Muscle layer of duodenum (tissue), 2 donors: Measurements from ENCODE around the gene EVX2.

Source experiments
- H3K27ac ChIP-seq: one replicate; pipeline ENCODE4 v1.7.0; 2013; ENCODE audit warnings: mild to moderate bottlenecking, low read length
- H3K27me3 ChIP-seq: one replicate; pipeline ENCODE4 v1.7.0; 2013; ENCODE audit warnings: low read depth, mild to moderate bottlenecking, control low read depth, low read length
- H3K36me3 ChIP-seq, 2 donors: one replicate each; pipeline ENCODE4 v1.7.0; 2013; ENCODE audit warnings: low read length in 2 of 2, control low read depth in 1 of 2, mild to moderate bottlenecking in 1 of 2; ENCODE audit not compliant: insufficient read depth in 2 of 2, control insufficient read depth in 1 of 2
- H3K4me1 ChIP-seq, 2 donors: one replicate each; pipeline ENCODE4 v1.7.0; 2013; ENCODE audit warnings: low read length in 2 of 2, mild to moderate bottlenecking in 2 of 2, control low read depth in 1 of 2, moderate library complexity in 1 of 2; ENCODE audit not compliant: insufficient read depth in 2 of 2, control insufficient read depth in 1 of 2
- H3K4me3 ChIP-seq, 2 donors: one replicate each; pipeline ENCODE4 v1.7.0; 2013; ENCODE audit warnings: low read length in 2 of 2, low read depth in 1 of 2, mild to moderate bottlenecking in 1 of 2
- H3K9me3 ChIP-seq, 2 donors: one replicate each; pipeline ENCODE4 v1.7.0; 2013; ENCODE audit warnings: low read length in 2 of 2, control low read depth in 1 of 2, mild to moderate bottlenecking in 1 of 2; ENCODE audit not compliant: control insufficient read depth in 1 of 2
- donor health status: healthy.

Gene EVX2

DNA sequence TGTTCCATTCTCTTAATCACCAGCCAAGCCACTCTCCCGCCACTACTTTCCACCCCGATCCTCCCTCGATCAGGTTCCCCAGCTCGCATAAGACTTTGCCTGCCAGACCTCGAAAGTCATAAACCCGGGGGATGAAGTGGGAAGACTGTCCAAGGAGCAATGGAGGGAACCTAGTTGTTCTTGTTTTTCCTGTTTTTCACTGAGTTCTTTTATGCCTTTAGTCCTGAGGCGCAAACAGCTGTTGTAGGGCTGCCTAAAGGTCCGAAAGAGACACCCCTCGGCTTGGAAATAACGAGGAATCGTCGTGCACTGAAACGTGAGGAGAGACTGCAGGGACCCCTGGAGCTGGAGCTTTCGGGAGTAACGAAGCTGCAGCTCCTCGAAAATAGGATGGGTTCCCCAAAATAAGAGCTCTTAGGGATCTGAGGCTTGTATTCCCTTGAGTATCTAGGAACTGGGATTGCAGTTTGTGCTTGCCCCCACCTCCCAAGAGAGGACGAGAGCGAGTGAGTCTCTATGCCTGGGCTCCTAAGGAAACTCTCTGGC is 14.1 kb upstream of the EVX2 start:
- peaks cover 0 to 8% of the 10 kb centered on the region in 2 donors for H3K9me3 ChIP-seq
- H3K27me3 ChIP-seq, result peaks cover 99% of the 10 kb centered on the region
- H3K4me3 ChIP-seq, result peak overlapping the region; percentile 45 to 54

DNA sequence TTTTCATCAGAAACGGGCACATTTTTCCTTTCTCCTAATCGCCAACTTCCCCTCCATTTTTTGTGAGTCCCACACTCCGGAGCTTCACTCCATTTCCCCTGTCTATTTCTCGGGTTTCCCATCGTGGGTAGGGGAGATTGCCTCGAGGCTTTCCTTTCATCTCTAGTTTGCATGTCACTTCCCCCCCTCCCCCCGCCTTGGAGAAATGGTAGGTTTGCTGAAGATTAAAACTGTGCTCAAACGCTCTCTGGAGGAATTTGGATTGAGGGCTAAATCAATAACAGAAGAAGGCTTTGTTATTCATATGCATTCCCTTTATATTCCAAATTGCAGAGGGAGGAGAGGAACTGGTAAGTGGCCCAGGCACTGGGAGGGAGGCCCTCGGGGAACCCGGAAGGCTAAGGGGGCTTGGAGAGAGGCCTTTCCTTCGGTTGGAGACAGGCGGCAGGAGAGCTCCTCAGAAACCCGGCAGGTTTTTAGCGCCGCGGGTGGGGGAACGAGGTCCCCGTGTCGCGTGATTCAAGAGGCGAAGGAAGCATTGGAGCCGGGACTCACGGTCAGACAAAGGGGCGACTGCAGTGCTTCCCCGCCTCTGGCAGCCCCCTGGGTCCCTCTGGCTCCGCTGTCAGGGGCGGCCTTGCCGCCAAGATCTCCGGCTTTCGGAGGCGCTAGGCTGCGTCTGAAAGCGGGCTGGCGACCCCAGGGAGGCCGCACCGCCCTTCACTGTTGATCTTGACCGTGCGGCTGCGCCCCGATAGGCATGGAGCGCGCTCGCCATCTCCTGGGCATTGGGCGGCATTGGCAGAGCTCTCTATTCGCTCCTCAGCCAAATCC is 13.4 kb upstream of the EVX2 start:
- H3K4me3 ChIP-seq, result peak overlapping the region; percentile 45 to 54
- H3K27ac ChIP-seq, result no peak overlapping the region
- H3K4me1 ChIP-seq, result peaks cover 11 to 43% of the 10 kb centered on the region in 2 donors
- H3K27me3 ChIP-seq, result peaks cover 93% of the 10 kb centered on the region
- H3K9me3 ChIP-seq, result peaks cover 0 to 8% of the 10 kb centered on the region in 2 donors
- H3K36me3 ChIP-seq, result no peaks in the 10 kb centered on the region

More for the DNA sequence above, 14.1 kb upstream of the EVX2 start:
- Histone ChIP-seq H3K36me3 (no peaks in the 10 kb centered on the region), H3K27ac (no peak overlapping the region), H3K4me1 (peaks cover 11 to 43% of the 10 kb centered on the region in 2 donors)

DNA sequence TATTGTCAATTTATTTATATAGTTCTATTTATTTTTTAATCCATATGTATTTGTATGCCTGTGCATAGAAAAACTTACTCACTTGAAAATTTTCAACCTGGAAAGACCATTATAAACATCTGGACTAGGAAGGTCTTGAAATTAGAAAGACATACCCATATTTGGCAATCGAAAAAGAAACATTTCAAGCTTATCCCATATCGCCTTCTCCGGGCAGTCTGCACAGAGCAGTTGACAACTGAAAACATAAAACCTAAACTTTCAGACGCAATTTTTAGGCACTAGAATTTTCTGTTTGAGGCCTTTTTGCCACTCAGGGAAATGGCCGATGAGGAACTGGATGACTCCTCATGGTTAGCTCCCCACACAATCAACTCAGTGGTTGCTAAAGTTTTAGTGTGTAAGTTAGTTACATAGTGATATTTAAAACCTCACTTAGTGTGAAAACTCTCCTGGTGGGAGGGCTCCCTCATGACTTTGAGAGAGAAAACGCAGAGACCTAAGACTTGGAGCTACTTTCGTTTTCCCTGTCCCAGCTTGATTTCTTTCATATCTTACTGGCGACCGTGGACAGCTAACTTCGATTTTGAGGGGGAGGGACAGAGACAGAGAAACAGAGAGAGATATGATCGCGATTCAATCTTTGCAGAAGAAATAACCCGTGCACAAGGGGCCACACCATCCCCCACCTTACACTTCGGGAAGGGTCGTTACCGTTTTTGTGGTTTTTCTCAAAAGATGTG is 12.7 kb upstream of the EVX2 start:
- H3K4me3 ChIP-seq, result peak overlapping the region; percentile 45 to 54
- no peaks in the 10 kb centered on the region for H3K36me3 ChIP-seq
- H3K27ac ChIP-seq, result no peak overlapping the region
- H3K27me3 ChIP-seq, result peaks cover 93% of the 10 kb centered on the region
- peaks cover 11 to 49% of the 10 kb centered on the region in 2 donors for H3K4me1 ChIP-seq
- H3K9me3 ChIP-seq, result peaks cover 0 to 8% of the 10 kb centered on the region in 2 donors

DNA sequence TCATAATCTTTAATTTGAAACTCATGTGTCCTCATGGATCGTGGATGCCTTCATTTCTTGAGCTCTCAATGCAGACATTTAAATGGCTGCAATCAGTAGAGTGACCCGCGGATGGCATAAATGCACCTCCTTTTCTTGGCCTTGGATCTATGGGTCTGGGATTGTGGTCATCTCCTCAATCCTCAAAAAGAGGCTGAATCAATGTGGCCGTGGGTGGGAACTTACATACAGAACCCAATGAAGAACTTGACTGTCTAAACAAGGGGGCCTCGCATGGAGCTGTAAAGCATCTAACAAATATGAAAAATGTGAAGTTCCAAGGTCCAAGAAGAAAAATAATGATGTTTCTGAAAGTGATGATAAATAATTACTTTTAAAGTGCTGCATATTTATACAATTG is 11.7 kb upstream of the EVX2 start:
- Histone ChIP-seq H3K9me3 (peaks cover 0 to 8% of the 10 kb centered on the region in 2 donors), H3K36me3 (no peaks in the 10 kb centered on the region), H3K27me3 (peaks cover 93% of the 10 kb centered on the region), H3K4me3 (no peak overlapping the region), H3K27ac (no peak overlapping the region), H3K4me1 (peaks cover 11 to 49% of the 10 kb centered on the region in 2 donors)

DNA sequence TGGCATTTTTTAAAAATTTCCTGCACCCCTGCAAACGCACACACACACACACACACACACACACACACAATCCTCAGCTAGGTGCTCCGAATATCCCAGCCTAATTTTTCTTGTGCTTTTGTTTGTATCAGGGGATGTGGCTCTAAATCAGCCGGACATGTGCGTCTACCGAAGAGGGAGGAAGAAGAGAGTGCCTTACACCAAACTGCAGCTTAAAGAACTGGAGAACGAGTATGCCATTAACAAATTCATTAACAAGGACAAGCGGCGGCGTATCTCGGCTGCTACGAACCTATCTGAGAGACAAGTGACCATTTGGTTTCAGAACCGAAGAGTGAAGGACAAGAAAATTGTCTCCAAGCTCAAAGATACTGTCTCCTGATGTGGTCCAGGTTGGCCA is 10.6 kb upstream of the EVX2 start:
- H3K4me1 ChIP-seq, result peaks cover 11 to 40% of the 10 kb centered on the region in 2 donors

DNA sequence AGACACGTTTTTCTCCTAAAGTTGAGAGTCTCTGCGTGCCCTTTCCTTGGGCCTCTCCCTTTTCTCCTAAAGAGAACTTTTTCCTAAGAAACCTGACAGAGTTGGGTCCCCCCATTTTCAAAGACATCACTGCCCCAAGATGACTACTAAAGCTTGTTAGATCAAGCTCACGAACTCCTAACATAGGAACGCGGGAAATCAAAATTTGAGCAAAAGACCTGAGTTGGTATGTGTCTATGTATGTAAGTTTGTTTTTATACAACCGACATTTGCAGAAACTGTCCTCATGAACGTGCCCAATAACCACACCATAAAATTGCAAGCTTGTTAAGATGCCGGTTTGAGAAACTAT is 10.1 kb upstream of the EVX2 start:
- Histone ChIP-seq H3K27ac (no peak overlapping the region), H3K27me3 (peaks cover 93% of the 10 kb centered on the region), H3K36me3 (no peaks in the 10 kb centered on the region), H3K4me3 (no peak overlapping the region), H3K9me3 (peaks cover 0 to 8% of the 10 kb centered on the region in 2 donors), H3K4me1 (peaks cover 11 to 40% of the 10 kb centered on the region in 2 donors)

More for the DNA sequence above, 10.6 kb upstream of the EVX2 start:
- Histone ChIP-seq H3K36me3 (no peaks in the 10 kb centered on the region), H3K4me3 (no peak overlapping the region), H3K27ac (no peak overlapping the region), H3K9me3 (peaks cover 0 to 8% of the 10 kb centered on the region in 2 donors), H3K27me3 (peaks cover 93% of the 10 kb centered on the region)

DNA sequence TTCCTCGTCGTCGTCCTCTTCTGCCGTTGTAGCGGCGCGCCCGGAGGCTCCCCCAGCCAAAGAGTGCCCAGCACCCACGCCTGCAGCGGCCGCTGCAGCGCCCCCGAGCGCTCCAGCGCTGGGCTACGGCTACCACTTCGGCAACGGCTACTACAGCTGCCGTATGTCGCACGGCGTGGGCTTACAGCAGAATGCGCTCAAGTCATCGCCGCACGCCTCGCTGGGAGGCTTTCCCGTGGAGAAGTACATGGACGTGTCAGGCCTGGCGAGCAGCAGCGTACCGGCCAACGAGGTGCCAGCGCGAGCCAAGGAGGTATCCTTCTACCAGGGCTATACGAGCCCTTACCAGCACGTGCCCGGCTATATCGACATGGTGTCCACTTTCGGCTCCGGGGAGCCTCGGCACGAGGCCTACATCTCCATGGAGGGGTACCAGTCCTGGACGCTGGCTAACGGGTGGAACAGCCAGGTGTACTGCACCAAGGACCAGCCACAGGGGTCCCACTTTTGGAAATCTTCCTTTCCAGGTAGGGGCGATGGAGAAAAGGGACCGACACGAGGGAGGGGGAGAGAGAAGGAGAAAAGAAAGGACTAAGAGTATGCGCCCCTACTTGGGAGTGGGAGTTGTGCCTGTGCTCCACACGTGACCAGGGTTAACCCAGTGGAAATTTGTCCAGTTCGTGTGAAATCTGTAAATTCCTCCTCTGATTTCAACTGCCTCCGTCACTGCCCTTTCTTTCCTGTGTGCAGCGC is 9.6 kb upstream of the EVX2 start:
- H3K36me3 ChIP-seq, result no peaks in the 10 kb centered on the region
- peaks cover 0 to 8% of the 10 kb centered on the region in 2 donors for H3K9me3 ChIP-seq
- H3K27ac ChIP-seq, result no peak overlapping the region
- peak overlapping the region in 1 of 2 donors; percentile 57 for H3K4me3 ChIP-seq
- peaks cover 93% of the 10 kb centered on the region for H3K27me3 ChIP-seq
- peaks cover 11 to 42% of the 10 kb centered on the region in 2 donors for H3K4me1 ChIP-seq

DNA sequence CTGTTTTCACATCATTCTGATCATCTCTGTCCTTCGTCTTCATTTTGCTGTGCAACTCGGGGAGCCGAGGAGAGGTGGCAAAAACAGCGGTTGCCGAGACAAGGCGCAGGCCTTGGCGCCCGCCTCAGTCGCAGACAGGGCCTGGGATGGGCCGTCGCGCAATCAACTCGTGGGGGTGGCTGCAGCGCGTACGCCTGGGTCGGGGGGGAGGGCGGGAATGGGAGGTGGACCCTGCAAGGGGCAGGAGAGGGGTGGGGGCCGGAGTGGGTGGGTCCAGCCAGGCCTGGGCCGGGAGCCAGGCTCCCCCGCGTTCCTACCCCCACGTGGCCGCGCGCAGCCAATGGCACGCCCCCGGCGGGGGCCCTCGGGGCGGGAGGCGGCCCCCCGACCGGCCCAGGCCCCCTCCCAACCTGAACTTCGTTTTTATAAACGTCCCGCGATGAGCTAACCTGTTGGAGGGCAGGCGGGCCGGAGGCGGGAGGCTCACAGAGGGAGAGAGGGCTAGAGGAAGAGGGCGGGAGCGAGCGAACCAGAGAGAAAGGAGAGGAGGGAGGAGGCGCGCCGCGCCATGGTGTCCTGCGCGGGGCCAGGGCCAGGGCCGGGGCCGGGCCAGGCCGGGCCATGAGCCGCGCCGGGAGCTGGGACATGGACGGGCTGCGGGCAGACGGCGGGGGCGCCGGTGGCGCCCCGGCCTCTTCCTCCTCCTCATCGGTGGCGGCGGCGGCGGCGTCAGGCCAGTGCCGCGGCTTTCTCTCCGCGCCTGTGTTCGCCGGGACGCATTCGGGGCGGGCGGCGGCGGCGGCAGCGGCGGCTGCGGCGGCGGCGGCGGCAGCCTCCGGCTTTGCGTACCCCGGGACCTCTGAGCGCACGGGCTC is 8.7 kb upstream of the EVX2 start, which contains the start of gene HOXD13:
Gene HOXD13, plus strand, starts transcription at position 452 of the 875 bp plus-strand sequence. Its CDS starts 170 bp downstream, at position 622.
- Histone ChIP-seq H3K27me3 (peaks cover 93% of the 10 kb centered on the region), H3K27ac (no peak within 1 kb of the TSS), H3K4me1 (peaks cover 11 to 41% of the 10 kb centered on the region in 2 donors), H3K9me3 (peaks cover 0 to 8% of the 10 kb centered on the region in 2 donors), H3K36me3 (no peaks in the 10 kb centered on the region), H3K4me3 (peak within 1 kb of the TSS in 1 of 2 donors; percentile 57)

DNA sequence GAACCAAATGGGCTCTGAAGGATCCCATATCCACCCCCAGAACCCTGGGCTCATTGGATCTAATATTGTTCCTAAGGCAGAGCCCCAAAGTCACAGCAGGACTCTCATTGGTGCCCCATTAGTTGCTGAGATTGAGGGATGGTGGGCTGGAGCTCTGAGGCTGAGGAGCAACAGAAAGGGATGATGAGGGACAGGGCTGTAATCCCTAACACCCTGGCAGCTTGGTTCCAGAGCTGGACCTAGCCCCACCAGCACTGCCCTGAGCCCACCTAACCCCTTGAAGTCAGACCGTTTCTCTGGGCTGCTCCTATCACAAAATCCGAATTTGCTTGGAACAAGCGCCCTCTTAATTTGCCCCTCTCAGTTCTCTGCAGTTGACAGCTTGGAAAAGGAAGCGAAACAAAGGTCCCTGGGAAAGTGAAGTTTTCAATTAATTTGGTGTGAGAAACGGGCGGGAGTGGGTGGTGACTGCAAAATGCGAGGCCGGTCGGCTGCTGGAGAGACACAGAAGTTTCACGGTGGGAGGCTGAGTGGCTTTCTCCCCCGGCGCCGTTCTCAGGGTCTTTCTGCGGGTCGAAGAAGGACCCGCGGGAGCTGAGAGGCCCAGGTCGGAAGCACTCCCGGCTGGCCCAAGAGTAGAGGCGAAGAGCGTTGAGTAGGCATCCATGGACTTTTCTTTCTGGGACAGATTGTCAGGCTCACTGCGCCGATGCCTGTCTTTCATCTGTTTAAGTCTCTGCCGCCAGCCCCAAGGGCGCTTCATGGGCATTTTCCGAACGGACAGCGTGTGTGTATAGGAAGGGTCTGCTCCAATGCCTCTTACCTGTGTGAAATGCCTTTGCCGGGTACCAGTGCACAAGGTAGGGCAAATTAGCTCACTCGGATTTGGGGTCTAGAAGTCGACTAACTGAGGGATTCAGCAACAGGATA is 7.8 kb upstream of the EVX2 start:
- no peaks in the 10 kb centered on the region for H3K36me3 ChIP-seq
- no peak overlapping the region for H3K4me3 ChIP-seq
- H3K27me3 ChIP-seq, result peaks cover 92% of the 10 kb centered on the region
- H3K4me1 ChIP-seq, result peaks cover 4 to 32% of the 10 kb centered on the region in 2 donors
- H3K27ac ChIP-seq, result no peak overlapping the region
- H3K9me3 ChIP-seq, result peaks cover 0 to 8% of the 10 kb centered on the region in 2 donors
